Gastrocnemius medialis (tissue), 4 donors: ENCODE results near the gene PXDN.

Experiments used
- POLR2A ChIP-seq, 2 donors: fragments of 450-650 bp; IDR thresholded peaks; one replicate each; pipeline ENCODE4 v1.6.1; 2017; ENCODE audit warnings: antibody characterized with exemption in 2 of 2, mild to moderate bottlenecking in 2 of 2, moderate library complexity in 2 of 2
- TF ChIP-seq, protein P1 (sequence below), 5 experiments: fragments of 450-650 bp in 3 of 5; fragments of 200-600 bp in 2 of 5; sonication (generic) in 2 of 5; IDR thresholded peaks in 4 of 5; conservative IDR thresholded peaks in 1 of 5; 1 replicate in 4 of 5; 2 replicates in 1 of 5; pipeline ENCODE4 v1.5.1; 2016 to 2019; ENCODE audit warnings: antibody characterized with exemption in 5 of 5, mild to moderate bottlenecking in 3 of 5, moderate library complexity in 3 of 5

DNA sequence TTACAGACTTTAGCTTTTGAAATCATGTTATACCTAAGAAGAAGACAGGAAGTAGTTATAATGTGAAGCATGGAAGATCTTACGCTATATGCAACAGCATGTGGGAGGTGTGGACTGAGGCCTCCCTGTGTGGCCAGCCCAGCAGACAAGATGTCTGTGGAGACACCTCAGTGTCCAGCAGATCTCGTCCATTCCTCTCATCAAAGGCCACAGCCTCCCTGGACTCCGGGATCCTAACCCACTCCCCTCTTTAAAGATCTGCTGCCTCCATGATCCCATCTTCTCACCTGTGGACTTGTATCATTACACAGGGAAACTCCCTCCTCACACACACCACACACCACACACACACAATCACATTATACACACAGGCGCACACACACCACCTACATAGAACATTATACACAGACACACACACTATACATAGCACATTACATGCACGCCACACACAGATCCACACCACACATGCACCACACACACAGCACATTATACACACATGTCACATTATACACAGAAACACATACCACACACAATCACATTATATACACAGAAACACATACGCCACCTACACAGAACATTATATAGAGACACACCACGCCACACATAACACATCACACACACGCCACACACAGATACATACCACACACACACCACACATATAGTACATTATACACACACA, 89.5 kb downstream of the PXDN start:
- TF ChIP-seq, protein P1, sequence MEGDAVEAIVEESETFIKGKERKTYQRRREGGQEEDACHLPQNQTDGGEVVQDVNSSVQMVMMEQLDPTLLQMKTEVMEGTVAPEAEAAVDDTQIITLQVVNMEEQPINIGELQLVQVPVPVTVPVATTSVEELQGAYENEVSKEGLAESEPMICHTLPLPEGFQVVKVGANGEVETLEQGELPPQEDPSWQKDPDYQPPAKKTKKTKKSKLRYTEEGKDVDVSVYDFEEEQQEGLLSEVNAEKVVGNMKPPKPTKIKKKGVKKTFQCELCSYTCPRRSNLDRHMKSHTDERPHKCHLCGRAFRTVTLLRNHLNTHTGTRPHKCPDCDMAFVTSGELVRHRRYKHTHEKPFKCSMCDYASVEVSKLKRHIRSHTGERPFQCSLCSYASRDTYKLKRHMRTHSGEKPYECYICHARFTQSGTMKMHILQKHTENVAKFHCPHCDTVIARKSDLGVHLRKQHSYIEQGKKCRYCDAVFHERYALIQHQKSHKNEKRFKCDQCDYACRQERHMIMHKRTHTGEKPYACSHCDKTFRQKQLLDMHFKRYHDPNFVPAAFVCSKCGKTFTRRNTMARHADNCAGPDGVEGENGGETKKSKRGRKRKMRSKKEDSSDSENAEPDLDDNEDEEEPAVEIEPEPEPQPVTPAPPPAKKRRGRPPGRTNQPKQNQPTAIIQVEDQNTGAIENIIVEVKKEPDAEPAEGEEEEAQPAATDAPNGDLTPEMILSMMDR (IDR thresholded peaks at IDR 0.05 in 4 of 5, conservative IDR thresholded peaks at IDR 0.05 in 1 of 5), result no peak
- TF ChIP-seq POLR2A (IDR thresholded peaks at IDR 0.05), result no peak
